Panc1 (cell line): ENCODE measurements around the gene PSMD13. TPM values are rescaled to one million over a fixed set of nuclear protein-coding genes. Genes with fewer than 3 reads are reported as not detected.

Experiments used
- ATAC-seq: fragments of 200-7000 bp; cut with Tn5 transposase; 2 replicates; pipeline ENCODE4 v1.9.1; 2020; ENCODE audit warnings: mild to moderate bottlenecking, moderate library complexity
- BruUV-seq: library from RNA; stranded (reverse); fragments of 400-500 nt; replicated peaks from 2 replicates; lab custom pipeline; 2021; lab: Mats Ljungman, UMichigan
- CTCF ChIA-PET: fragments of 300-600 bp; sonication (Branson Sonifier 250); formaldehyde crosslinking; loops from one replicate; lab custom pipeline; 2022; ENCODE audit warnings: antibody characterized with exemption; lab: Charles Lee
- POLR2A ChIA-PET: fragments of 300-600 bp; sonication (Branson Sonifier 250); formaldehyde crosslinking; loops from one replicate; lab custom pipeline; 2022; ENCODE audit warnings: antibody characterized with exemption; lab: Charles Lee
- DNase-seq: peaks from one replicate; pipeline ENCODE4 v3.0.0-alpha.2; 2010; ENCODE audit warnings: low read depth, low spot score
- H3K27ac ChIP-seq: 2 replicates; pipeline ENCODE4 v1.5.1; 2011; ENCODE audit warnings: mild to moderate bottlenecking, low read length, inconsistent platforms
- H3K27me3 ChIP-seq: fragments of 200-500 bp; sonication (Bioruptor generic); 2 replicates; pipeline ENCODE4 v1.6.0; 2014; ENCODE audit warnings: low read length, inconsistent platforms; ENCODE audit not compliant: control insufficient read depth, insufficient read depth
- H3K36me3 ChIP-seq: fragments of 200-500 bp; sonication (Bioruptor generic); 2 replicates; pipeline ENCODE4 v1.5.1; 2014; ENCODE audit warnings: inconsistent platforms, mild to moderate bottlenecking, low read length, moderate library complexity; ENCODE audit not compliant: control insufficient read depth, insufficient read depth
- H3K4me1 ChIP-seq: 2 replicates; pipeline ENCODE4 v1.5.1; 2011; ENCODE audit warnings: inconsistent platforms, mild to moderate bottlenecking, low read length, moderate library complexity; ENCODE audit not compliant: control insufficient read depth, insufficient read depth
- H3K4me3 ChIP-seq, 2 experiments: 2 replicates each; pipeline ENCODE4 v1.5.1; 2011 to 2012; ENCODE audit warnings: low read depth in 2 of 2, low read length in 2 of 2, mild to moderate bottlenecking in 2 of 2, inconsistent platforms in 1 of 2, moderate library complexity in 1 of 2
- H3K9me3 ChIP-seq: fragments of 200-500 bp; sonication (Bioruptor generic); 2 replicates; pipeline ENCODE4 v1.5.1; 2014; ENCODE audit warnings: low read depth, mild to moderate bottlenecking, inconsistent platforms, low read length, moderate library complexity; ENCODE audit not compliant: control insufficient read depth, insufficient read depth
- CTCF ChIP-seq: fragments of 450-650 bp; IDR thresholded peaks from 2 replicates; pipeline ENCODE4 v1.5.1; 2017; ENCODE audit warnings: mild to moderate bottlenecking
- POLR2AphosphoS5 ChIP-seq: IDR thresholded peaks from 2 replicates; pipeline ENCODE4 v1.6.1; 2012; ENCODE audit warnings: mild to moderate bottlenecking, low read depth, low read length, moderate library complexity
- REST ChIP-seq, 2 experiments: IDR thresholded peaks; 2 replicates each; pipeline ENCODE4 v1.6.1; 2011 to 2012; ENCODE audit warnings: low read depth in 2 of 2, control low read depth in 1 of 2, low read length in 1 of 2, mild to moderate bottlenecking in 1 of 2, moderate library complexity in 1 of 2; ENCODE audit not compliant: insufficient read depth in 1 of 2
- SIN3A ChIP-seq: IDR thresholded peaks from 2 replicates; pipeline ENCODE4 v1.6.1; 2012; ENCODE audit warnings: low read depth, mild to moderate bottlenecking, low read length, moderate library complexity, borderline replicate concordance; ENCODE audit not compliant: insufficient read depth
- TCF7L2 ChIP-seq: IDR thresholded peaks from 2 replicates; pipeline ENCODE4 v1.6.1; 2011; ENCODE audit warnings: mild to moderate bottlenecking, low read depth, low read length, inconsistent platforms
- in situ Hi-C: cut with HindIII; loops from 2 replicates; pipeline ENCODE4 v1.10.0; 2016; ENCODE audit warnings: low sequenced_read_pairs, low pct_unique_long_range_greater_than_20kb
- intact Hi-C: fragments of 100-400 bp; cut with micrococcal nuclease; formaldehyde crosslinking; loops from one replicate; pipeline ENCODE4 v1.10.0; 2022; ENCODE audit not compliant: unreplicated experiment
- total RNA-seq: library from RNA; stranded (reverse); gene quantifications from one replicate; pipeline ENCODE4 v1.2.1, GENCODE V29; 2021; ENCODE audit not compliant: unreplicated experiment

Gene PSMD13
- total RNA-seq, 1 experiment from 2014 or later: 271 TPM

- Histone ChIP-seq H3K27me3 (no peaks in the 10 kb centered on the region), H3K4me3 (no peak overlapping the region), H3K36me3 (peaks cover 36% of the 10 kb centered on the region), H3K4me1 (peaks cover 21% of the 10 kb centered on the region), H3K9me3 (no peaks in the 10 kb centered on the region), H3K27ac (no peak overlapping the region)
- ATAC-seq (no peak), DNase-seq (no peak)
- no TSS peak for BruUV-seq
- POLR2A ChIA-PET: no interaction called here
- TF ChIP-seq SIN3A: no peak
- TF ChIP-seq TCF7L2: no peak
- TF ChIP-seq REST (IDR thresholded peaks at IDR 0.05; ENCODE audit: insufficient read depth in 1 of 2, low read depth in 2 of 2, low read length in 1 of 2): no peak
- TF ChIP-seq CTCF: no peak
- no peak for TF ChIP-seq POLR2AphosphoS5
- in situ Hi-C loops (no loop called here), intact Hi-C loops (loop anchor here (10.0 kb wide), 1 partner anchor 142 kb away; no protein-coding TSS in a partner anchor)
- CTCF ChIA-PET: no interaction called here
These were observed 23.7 kb upstream of the PSMD13 start for GRCh38 chr11:213111-213510.

GRCh38 chr11:214083-214482, 22.7 kb upstream of the PSMD13 start:
- POLR2A ChIA-PET: no interaction called here
- no peak overlapping the region for H3K4me3 ChIP-seq
- H3K27ac ChIP-seq: no peak overlapping the region
- H3K36me3 ChIP-seq: peaks cover 34% of the 10 kb centered on the region
- ATAC-seq (no peak), DNase-seq (no peak)
- intact Hi-C loops: loop anchor here (10.0 kb wide), 1 partner anchor 141 kb away; no protein-coding TSS in a partner anchor
- CTCF ChIA-PET: no interaction called here
- H3K4me1 ChIP-seq: peaks cover 21% of the 10 kb centered on the region
- BruUV-seq: TSS peak; percentile 6
- TF ChIP-seq TCF7L2 (no peak), SIN3A (no peak), REST (IDR thresholded peaks at IDR 0.05; ENCODE audit: insufficient read depth in 1 of 2, low read depth in 2 of 2, low read length in 1 of 2) (no peak), CTCF (no peak), POLR2AphosphoS5 (no peak)
- no peaks in the 10 kb centered on the region for H3K27me3 ChIP-seq
- in situ Hi-C loops: no loop called here
- no peaks in the 10 kb centered on the region for H3K9me3 ChIP-seq
